HG03060 (cell line): ENCODE results near the gene NR6A1.

Source experiments
- ATAC-seq: cut with Tn5 transposase; IDR thresholded peaks from one replicate; pipeline ENCODE4 v1.9.1; 2021; ENCODE audit warnings: low read depth, moderate number of reproducible peaks; ENCODE audit not compliant: unreplicated experiment

Gene NR6A1

GRCh38 chr9:124733964-124734740 lies 37.0 kb downstream of the NR6A1 start:
- ATAC-seq = no peak

- no peak for ATAC-seq
These were observed 40.3 kb downstream of the NR6A1 start for GRCh38 chr9:124730772-124731171.

GRCh38 chr9:124726886-124727285 lies 44.2 kb downstream of the NR6A1 start:
- no peak for ATAC-seq

- no peak for ATAC-seq
These were observed 46.1 kb downstream of the NR6A1 start for GRCh38 chr9:124725068-124725452.

GRCh38 chr9:124724415-124725067 lies 46.6 kb downstream of the NR6A1 start:
- no peak for ATAC-seq

GRCh38 chr9:124723352-124723751 lies 47.8 kb downstream of the NR6A1 start:
- ATAC-seq = no peak

GRCh38 chr9:124721109-124721906 lies 49.8 kb downstream of the NR6A1 start:
- no peak for ATAC-seq

- ATAC-seq = no peak
These were observed 50.5 kb downstream of the NR6A1 start for GRCh38 chr9:124720429-124721108.

- no peak for ATAC-seq
These were observed 52.2 kb downstream of the NR6A1 start for GRCh38 chr9:124718928-124719327.

GRCh38 chr9:124717597-124717996 lies 53.5 kb downstream of the NR6A1 start:
- ATAC-seq = no peak

- ATAC-seq = no peak
These were observed 54.3 kb downstream of the NR6A1 start for GRCh38 chr9:124716808-124717207.

GRCh38 chr9:124710766-124711165 lies 60.3 kb downstream of the NR6A1 start:
- ATAC-seq = no peak

- ATAC-seq = no peak
These were observed 61.8 kb downstream of the NR6A1 start for GRCh38 chr9:124709292-124709690.

- no peak for ATAC-seq
These were observed 62.3 kb downstream of the NR6A1 start for GRCh38 chr9:124708633-124709291.

GRCh38 chr9:124708074-124708473 lies 63.0 kb downstream of the NR6A1 start:
- no peak for ATAC-seq

GRCh38 chr9:124707666-124708065 lies 63.4 kb downstream of the NR6A1 start:
- ATAC-seq = no peak

- ATAC-seq = no peak
These were observed 64.4 kb downstream of the NR6A1 start for GRCh38 chr9:124706685-124707084.

- ATAC-seq = no peak
These were observed 71.5 kb downstream of the NR6A1 start for GRCh38 chr9:124699575-124699974.

- ATAC-seq = no peak
These were observed 72.8 kb downstream of the NR6A1 start for GRCh38 chr9:124698265-124698664.
